Measurements from ENCODE around the gene SCLY.
"Not testable (repeated sequence)": the region's sequence is repeated elsewhere in the genome, so short reads cannot be mapped to it uniquely, and the experiment has no call there.

SCLY gene

DNA sequence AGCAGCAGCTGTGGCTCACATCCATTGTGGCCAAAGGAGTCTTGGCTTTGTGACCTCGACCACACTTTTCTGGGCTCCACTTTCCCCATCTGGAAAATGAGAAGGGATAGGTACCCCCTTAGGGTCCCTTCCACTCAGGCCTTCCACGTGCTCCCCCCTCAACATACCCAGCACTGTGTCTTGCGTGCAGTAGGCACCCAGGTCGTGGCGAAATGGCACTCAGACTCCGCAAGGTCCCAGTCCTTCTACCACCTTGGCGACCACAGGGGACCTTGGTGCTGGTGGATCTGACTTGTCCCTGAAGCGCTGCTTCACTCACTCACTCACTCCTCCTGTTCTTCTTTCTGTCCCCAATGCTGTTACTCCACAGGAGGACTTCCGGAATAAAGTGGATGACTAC is 19.9 kb upstream of the SCLY start:
- DNase-seq (ENCODE audit: low read depth in 2 of 2): no peak

DNA sequence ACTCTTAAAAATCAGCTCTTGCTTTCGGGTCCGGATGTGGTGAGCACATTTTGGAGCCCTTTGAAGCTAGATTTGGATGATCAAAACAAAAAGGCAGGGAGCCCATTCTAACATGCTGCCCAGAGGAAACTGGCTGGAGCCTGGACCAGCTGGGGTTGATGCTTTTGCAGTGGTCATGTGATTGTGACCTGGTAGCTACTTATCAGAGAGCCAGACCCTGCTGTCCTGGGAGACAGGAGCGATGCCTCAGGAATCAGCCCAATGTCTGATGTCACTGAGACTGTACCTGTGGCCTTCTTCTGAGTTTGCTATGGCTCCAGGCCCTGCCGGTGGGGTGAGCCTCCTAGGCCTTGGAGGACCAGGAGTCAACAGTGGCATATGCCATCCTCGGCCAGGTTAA is 18.7 kb upstream of the SCLY start:
- no peak for DNase-seq (ENCODE audit: low read depth in 2 of 2)

DNA sequence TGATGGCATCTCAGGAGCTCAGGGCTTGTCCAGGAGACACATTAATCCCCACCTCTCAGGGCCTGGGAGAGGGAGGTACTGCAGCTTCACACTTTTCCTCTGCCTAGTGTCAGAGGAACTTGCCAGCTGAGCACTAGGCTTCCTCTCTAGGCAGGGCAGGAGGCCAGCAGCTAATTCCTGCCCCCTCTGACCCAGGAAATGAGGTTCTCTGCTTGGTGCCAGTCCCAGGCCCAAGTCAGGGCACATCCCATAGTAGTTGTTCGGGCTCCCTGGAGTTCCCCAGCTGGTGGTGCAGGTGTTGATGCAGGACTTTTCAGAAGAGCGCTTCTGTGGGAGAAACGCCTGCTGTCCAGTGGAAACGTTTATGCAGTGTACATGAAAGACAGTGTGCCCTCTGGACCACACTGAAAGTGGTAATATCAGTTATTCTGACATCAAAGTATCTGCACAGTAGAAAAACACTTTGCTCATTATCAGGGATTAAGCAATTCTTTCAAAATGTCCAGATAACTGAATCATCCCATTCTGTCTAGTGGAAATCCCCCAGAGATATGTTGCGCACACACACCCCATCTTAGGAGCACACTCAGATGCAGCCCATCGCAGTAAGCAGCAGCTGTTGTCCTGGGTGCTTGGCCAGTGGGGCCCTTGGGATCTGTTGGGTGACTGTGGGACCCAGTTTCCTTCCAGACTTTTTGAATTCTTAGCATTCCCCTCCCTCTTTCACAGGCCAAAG is 17.8 kb upstream of the SCLY start:
- no peak for DNase-seq (ENCODE audit: low read depth in 2 of 2)

DNA sequence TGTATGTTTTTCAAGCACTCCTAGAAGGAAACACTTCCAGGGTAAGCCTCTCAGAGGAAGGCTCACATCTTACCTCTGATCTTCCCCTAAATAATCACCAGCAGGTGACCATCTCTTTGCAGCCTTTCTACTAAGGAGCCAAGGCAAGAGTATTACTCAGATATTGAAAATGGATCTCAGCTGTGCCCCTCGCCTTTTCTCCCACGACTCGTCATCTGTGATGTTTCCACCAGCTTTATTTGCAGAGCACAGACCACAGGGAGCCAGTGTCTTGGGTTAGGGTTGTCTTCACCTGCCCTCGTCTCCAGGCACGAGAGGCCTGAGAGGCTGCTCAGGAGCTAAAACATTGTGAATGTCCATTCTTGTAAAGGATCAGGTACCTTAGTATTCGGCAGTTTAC is 16.9 kb upstream of the SCLY start:
- no peak for DNase-seq (ENCODE audit: low read depth in 2 of 2)

GRCh38 chr2:238045575-238045974 is 15.2 kb upstream of the SCLY start:
- DNase-seq (ENCODE audit: low read depth in 2 of 2): no peak

DNA sequence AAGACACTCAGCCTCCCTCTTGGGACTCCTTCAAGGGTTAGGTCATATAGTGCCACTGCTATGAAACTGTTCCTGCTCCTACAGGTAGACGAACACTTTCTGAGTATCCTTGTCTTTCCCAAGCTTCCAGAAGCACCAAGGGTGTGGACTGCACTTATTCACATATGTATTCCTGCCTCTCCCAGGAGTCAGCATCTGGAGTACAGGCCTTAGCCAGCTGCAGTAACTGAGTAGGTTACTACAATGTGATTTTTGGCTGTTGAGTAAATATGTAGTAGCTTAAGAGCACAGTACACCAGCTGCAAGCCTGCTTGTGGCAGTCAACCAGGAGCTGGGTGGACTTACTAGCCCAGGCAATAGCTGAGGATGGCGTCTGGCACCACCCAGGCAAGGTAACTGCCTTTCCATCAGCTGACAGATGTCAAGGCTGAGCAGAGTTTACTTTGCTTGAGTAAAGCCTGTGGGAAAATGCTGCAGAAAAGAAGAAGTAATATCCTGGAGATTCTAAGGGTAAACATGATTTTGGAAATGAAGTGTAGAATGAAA is 14.0 kb upstream of the SCLY start:
- DNase-seq (ENCODE audit: low read depth in 2 of 2): no peak

DNA sequence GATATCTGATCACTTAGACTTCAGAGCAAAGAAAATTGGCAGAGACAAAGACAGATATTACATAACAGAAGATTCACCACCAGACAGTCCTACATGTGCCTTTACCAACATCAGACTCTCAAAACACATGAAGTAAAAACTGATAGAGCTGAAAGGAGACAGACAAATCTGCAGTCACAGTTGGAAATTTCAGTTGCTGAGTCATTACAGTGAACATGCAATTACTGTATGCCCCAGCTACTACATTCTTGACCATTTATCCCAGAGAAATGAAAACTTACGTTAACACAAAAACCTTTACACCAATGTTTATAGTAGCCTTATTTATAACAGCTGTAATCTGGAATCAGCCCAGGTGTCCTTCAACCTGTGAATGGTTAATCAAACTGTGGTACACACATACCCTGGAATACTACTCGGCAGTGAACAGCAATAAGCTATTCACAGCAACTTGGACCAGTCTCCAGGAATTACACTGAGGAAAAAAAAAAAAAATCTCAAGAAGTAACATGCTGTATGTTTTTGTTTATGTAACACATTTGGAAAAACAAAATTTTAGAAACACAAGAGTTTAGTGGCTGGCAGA is 7.5 kb upstream of the SCLY start:
- no peak for DNase-seq (ENCODE audit: low read depth in 2 of 2)

GRCh38 chr2:238055841-238056240 is 5.0 kb upstream of the SCLY start:
- DNase-seq (ENCODE audit: low read depth in 2 of 2): no peak

GRCh38 chr2:238057696-238058575 is 2.9 kb upstream of the SCLY start:
- not testable (repeated sequence) for DNase-seq (ENCODE audit: low read depth in 2 of 2)

GRCh38 chr2:238059505-238059904 is 1.3 kb upstream of the SCLY start:
- no peak for DNase-seq (ENCODE audit: low read depth in 2 of 2)

- DNase-seq (ENCODE audit: low read depth in 2 of 2): no peak
These were observed 682 bp upstream of the SCLY start for GRCh38 chr2:238060096-238060541.

GRCh38 chr2:238061315-238062202 is 758 bp downstream of the SCLY start:
- peak; percentile 16 to 18 for DNase-seq (ENCODE audit: low read depth in 2 of 2)

GRCh38 chr2:238063414-238064189 is 2.8 kb downstream of the SCLY start:
- DNase-seq (ENCODE audit: low read depth in 2 of 2): no peak

DNA sequence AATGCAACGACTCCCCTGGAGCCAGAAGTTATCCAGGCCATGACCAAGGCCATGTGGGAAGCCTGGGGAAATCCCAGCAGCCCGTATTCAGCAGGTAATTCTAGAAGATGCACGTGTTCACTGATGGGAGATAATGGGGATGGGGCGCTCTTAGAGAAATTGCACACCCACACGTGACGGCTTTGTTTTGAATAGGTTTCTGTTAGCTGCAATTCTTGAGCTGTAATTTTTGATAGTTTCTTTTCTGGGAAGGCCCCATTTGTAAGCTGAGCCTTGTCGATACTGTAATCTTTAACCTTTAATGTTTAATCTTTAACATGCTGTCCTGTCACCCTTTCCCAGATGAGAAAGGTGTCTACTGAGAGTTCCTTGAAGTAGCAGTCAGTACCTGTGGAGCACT is 3.6 kb downstream of the SCLY start:
- DNase-seq (ENCODE audit: low read depth in 2 of 2): no peak

DNA sequence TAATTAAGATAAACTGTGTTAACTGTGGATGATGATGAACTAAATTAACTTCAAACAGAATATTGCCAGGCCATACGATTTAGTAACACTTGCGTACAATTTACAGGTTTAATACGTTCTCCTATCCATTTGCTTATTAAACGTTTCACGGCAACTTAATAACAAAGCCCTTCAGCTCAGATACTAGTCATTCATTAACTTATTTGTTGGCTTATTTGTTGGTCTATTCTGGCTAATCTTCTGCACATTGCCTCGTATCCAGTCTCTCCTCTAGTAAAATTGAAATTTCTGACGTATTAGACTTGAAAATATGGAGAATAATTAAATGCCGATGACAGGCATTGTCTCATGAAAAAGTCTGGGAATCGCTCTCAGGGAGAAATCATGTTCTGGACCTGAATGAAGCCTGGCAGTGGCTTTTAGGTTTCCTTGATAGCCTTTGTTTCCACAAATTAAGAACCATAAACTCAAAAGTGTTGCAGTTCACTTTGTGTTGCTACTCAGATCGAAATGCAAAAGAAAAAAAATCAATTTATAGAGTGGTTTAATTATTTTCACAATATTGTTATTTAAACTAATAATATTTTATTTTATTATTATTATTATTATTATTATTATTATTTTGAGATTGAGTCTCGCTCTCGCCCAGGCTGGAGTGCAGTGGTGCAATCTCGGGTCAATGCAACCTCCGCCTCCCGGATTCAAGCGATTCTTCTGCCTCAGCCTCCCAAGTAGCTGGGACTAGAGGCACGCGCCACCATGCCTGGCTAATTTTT is 4.5 kb downstream of the SCLY start:
- DNase-seq (ENCODE audit: low read depth in 2 of 2): no peak

DNA sequence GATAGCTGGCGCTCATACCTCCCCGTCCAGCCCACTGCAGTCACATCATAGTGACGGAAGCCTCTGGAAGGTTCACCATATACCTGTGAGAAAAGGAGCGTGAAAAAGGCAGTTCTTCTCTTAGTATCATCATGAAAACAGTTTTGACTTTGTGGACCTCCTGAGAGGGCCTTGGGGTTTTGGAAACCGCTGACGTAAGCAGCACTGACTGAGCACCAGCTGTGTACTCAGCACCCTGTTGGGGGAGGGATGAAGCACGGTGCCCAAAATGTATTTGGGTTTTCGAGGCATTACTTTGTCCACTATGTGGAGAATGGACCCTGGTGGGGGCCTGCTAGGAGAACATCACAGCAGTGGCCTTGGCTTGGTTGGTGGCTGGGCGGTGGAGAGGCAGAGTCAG is 5.4 kb downstream of the SCLY start:
- no peak for DNase-seq (ENCODE audit: low read depth in 2 of 2)

DNA sequence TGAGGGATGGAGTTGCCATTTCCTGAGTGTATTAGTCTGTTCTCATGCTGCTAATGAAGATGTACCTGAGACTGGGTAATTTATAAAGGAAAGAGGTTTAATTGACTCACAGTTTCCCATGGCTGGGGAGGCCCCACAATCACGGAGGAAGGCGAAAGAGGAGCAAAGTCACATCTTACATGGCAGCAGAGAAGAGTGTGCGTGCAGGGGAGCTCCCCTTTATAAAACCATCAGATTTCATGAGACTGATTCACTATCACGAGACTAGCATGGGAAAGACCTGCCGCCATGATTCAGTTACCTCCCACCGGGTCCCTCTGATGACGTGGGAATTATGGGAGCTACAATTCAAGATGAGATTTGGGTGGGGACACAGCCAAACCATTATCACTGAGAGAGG is 5.9 kb downstream of the SCLY start:
- DNase-seq (ENCODE audit: low read depth in 2 of 2): peak in 1 of 2 donors; percentile 23

- DNase-seq (ENCODE audit: low read depth in 2 of 2): no peak
These were observed 7.1 kb downstream of the SCLY start for GRCh38 chr2:238067939-238068338.

DNA sequence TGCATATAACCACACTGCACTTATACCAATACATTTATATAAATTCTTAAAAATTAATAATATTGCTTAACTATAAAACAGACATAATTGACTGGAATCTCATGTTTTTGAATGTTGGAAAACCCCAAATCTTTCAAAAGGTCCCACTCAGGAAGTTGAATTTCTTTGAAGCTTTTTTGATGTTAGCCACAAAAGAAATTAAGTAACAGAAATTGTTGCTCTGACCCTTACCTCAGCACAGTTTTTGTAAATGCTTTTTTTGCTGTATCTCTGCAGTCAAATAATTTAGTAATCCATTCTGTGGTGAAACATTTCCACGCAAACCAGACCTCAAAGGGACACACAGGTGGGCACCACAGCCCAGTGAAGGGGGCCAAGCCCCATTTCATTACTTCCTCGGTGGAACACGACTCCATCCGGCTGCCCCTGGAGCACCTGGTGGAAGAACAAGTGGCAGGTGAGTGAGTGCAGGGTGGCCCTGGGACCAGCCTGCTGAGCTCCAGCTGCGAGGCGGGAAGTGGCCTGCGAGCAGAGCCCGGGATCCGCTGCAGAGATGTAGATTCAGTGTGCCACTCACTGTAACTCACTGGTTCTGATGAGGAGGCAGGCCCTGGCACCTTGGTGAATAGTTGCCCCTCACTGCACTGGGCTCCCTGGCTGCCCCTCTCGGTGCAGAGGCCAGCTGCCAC is 8.4 kb downstream of the SCLY start:
- no peak for DNase-seq (ENCODE audit: low read depth in 2 of 2)

All from stimulated activated CD4-positive, alpha-beta T cell treated with anti-CD3 and anti-CD28 coated beads, Interleukin-4, amount 100 ng/mL, for 48 hours (primary cell).